ENCODE measurements around the gene INS. TPM values are rescaled to one million over a fixed set of nuclear protein-coding genes. Genes with fewer than 3 reads are reported as not detected.

The INS gene
- total RNA-seq, 2 donors from 2014 or later, result 1,947 to 16,276 TPM

- Histone ChIP-seq H3K36me3 (replicated peaks in 1 of 2; ENCODE audit: insufficient read depth in 1 of 2, low read depth in 2 of 2) (no peaks in the 10 kb centered on the region), H3K4me3 (no peak overlapping the region), H3K27ac (no peak overlapping the region), H3K27me3 (no peaks in the 10 kb centered on the region), H3K9me3 (peaks cover 0 to 6% (median 0%) of the 10 kb centered on the region in 3 donors), H3K4me1 (no peaks in the 10 kb centered on the region)
- no peak for TF ChIP-seq CTCF (IDR thresholded peaks at IDR 0.05)
- no peak for TF ChIP-seq POLR2A (IDR thresholded peaks at IDR 0.05)
- ATAC-seq (no peak), DNase-seq (no peak)
- 95 to 96% methylated on average over 2 to 11 of the region's 12 CpGs for WGBS, 2 donors
- intact Hi-C loops (cut with DNase I), result no loop called here
Measured at GRCh38 chr11:2115308-2115707, 45.7 kb downstream of the INS start.

GRCh38 chr11:2114430-2115241, 46.4 kb downstream of the INS start:
- TF ChIP-seq POLR2A (IDR thresholded peaks at IDR 0.05) (no peak), CTCF (IDR thresholded peaks at IDR 0.05) (no peak)
- Histone ChIP-seq H3K27ac (no peak overlapping the region), H3K27me3 (no peaks in the 10 kb centered on the region), H3K9me3 (peaks cover 0 to 6% (median 0%) of the 10 kb centered on the region in 3 donors), H3K36me3 (replicated peaks in 1 of 2; ENCODE audit: insufficient read depth in 1 of 2, low read depth in 2 of 2) (no peaks in the 10 kb centered on the region), H3K4me1 (no peaks in the 10 kb centered on the region), H3K4me3 (no peak overlapping the region)
- intact Hi-C loops (cut with DNase I), result no loop called here
- WGBS, 2 donors, result 82 to 87% methylated on average over 18 to 29 of the region's 32 CpGs
- DNase-seq (no peak), ATAC-seq (no peak)

GRCh38 chr11:2113776-2114175, 47.2 kb downstream of the INS start:
- intact Hi-C loops (cut with DNase I), result no loop called here
- ATAC-seq (no peak), DNase-seq (no peak)
- WGBS, 2 donors, result 79% methylated on average over 9 to 11 of the region's 11 CpGs
- no peaks in the 10 kb centered on the region for H3K27me3 ChIP-seq
- no peak for TF ChIP-seq CTCF (IDR thresholded peaks at IDR 0.05)
- no peak for TF ChIP-seq POLR2A (IDR thresholded peaks at IDR 0.05)
- H3K9me3 ChIP-seq, result peaks cover 0 to 6% (median 0%) of the 10 kb centered on the region in 3 donors
- H3K27ac ChIP-seq, result no peak overlapping the region
- H3K4me1 ChIP-seq, result no peaks in the 10 kb centered on the region
- H3K4me3 ChIP-seq, result no peak overlapping the region
- H3K36me3 ChIP-seq (replicated peaks in 1 of 2; ENCODE audit: insufficient read depth in 1 of 2, low read depth in 2 of 2), result no peaks in the 10 kb centered on the region

- H3K4me3 ChIP-seq, result no peak overlapping the region
- ATAC-seq (no peak), DNase-seq (no peak)
- no peaks in the 10 kb centered on the region for H3K9me3 ChIP-seq
- no peaks in the 10 kb centered on the region for H3K36me3 ChIP-seq (replicated peaks in 1 of 2; ENCODE audit: insufficient read depth in 1 of 2, low read depth in 2 of 2)
- H3K27me3 ChIP-seq, result no peaks in the 10 kb centered on the region
- TF ChIP-seq CTCF (IDR thresholded peaks at IDR 0.05) (no peak), POLR2A (IDR thresholded peaks at IDR 0.05) (no peak)
- no peak overlapping the region for H3K27ac ChIP-seq
- no peaks in the 10 kb centered on the region for H3K4me1 ChIP-seq
- 85 to 92% methylated on average over 12 of the region's 12 CpGs for WGBS, 2 donors
- intact Hi-C loops (cut with DNase I), result no loop called here
Measured at GRCh38 chr11:2110521-2110920, 50.5 kb downstream of the INS start.

MicroRNAs within 50 kb of the gene (microRNA counts, 767-probe panel; counts per million panel counts)
- microRNA hsa-miR-483-3p, result 0 to 736 counts per million in 2 donors
- 0 to 736 counts per million in 2 donors for microRNA hsa-miR-483-5p

Small RNA genes within 50 kb of the gene (microRNA-seq; reads per million reads assigned to microRNA genes)
- gene MIR4686 (ENCODE audit: borderline number of aligned reads in 2 of 2, borderline replicate concordance in 2 of 2) (0 reads per million in 2 donors), gene MIR483 (ENCODE audit: borderline number of aligned reads in 2 of 2, borderline replicate concordance in 2 of 2) (52.1 to 72.7 reads per million in 2 donors)

Small RNA genes within 50 kb of the gene (small RNA-seq; reads per million reads assigned to genes)
- gene MIR4686, result not detected
- gene MIR483, result not detected

Other genes starting within 250 kb of the INS start
- 1 to 10 TPM in 1 of 2 donors, not detected in 1; 1.6 TPM for gene TNNT3, start 241.5 kb downstream of the INS start, total RNA-seq
- 10 to 100 TPM; 40.2 to 83.4 TPM for gene MRPL23, start 213.9 kb downstream of the INS start, total RNA-seq
- gene H19, start 163.4 kb downstream of the INS start, total RNA-seq, result 100 to 1,000 TPM; 151 to 234 TPM
- 10 to 100 TPM; 10.6 to 84.0 TPM for gene IGF2, start 21.8 kb downstream of the INS start, total RNA-seq
- under 1 TPM in 1 of 2 donors, not detected in 1; 0.66 TPM for gene TH, start 10.6 kb upstream of the INS start, total RNA-seq
- gene ASCL2, start 109.4 kb upstream of the INS start, total RNA-seq, result 1 to 10 TPM in 1 of 2 donors, not detected in 1; 3.0 TPM
- under 1 TPM; 0.26 to 0.33 TPM for gene C11orf21, start 140.7 kb upstream of the INS start, total RNA-seq
- 1 to 10 TPM in 1 of 2 donors, not detected in 1; 5.9 TPM for gene TSPAN32, start 140.8 kb upstream of the INS start, total RNA-seq
- gene CD81, start 216.1 kb upstream of the INS start, total RNA-seq, result 100 to 1,000 TPM; 217 to 332 TPM
- 10 to 100 TPM; 21.5 to 25.7 TPM for gene TSSC4, start 239.5 kb upstream of the INS start, total RNA-seq

Measured in body of pancreas (tissue), 4 donors.